ENCODE measurements around the gene TMEM51.

The TMEM51 gene

DNA sequence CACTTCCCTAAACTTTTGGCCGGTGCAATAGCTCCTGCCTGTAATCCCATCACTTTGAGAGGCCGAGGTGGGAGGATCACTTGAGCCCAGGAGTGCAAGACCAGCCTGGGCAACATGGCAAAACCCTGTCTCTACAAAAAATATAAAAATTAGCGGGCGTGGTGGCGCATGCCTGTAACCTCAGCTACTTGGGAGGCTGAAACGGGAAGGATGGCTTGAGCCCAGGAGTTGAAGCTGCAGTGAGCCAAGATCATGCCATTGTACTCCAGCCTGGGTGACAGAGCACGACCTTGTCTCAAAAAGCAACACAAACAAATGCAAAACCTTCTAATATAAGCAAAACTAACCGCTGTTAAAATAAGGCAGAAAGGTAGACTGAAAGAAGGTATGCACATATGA, 25.9 kb downstream of the TMEM51 start:
- no peaks in the 10 kb centered on the region for H3K36me3 ChIP-seq (ENCODE audit: control insufficient read depth, low read length)
- no peaks in the 10 kb centered on the region for H3K4me1 ChIP-seq (ENCODE audit: control insufficient read depth, low read length)
- no peaks in the 10 kb centered on the region for H3K9me3 ChIP-seq (ENCODE audit: control insufficient read depth, insufficient read depth, low read length)
- H3K27me3 ChIP-seq (ENCODE audit: control insufficient read depth, low read length): 0 out of 2 replicates have a peak, but pooled peaks cover 2% of the 10 kb centered on the region
- H4K20me1 ChIP-seq (ENCODE audit: control insufficient read depth, insufficient read depth, low read depth, low read length): no peaks in the 10 kb centered on the region; the same call in 1 of the 2 replicates
- no peak overlapping the region for H3K27ac ChIP-seq (ENCODE audit: low read depth, low read length)
- H3K4me3 ChIP-seq (ENCODE audit: low read length): no peak overlapping the region
- H3K9me2 ChIP-seq (replicated peaks; ENCODE audit: control insufficient read depth, low read length): no peaks in the 10 kb centered on the region
- no peaks in the 10 kb centered on the region for H3K79me2 ChIP-seq (ENCODE audit: control insufficient read depth, low read length)
- H3F3A ChIP-seq (ENCODE audit: control insufficient read depth, insufficient read depth): no peaks in the 10 kb centered on the region
- TF ChIP-seq, protein P1, sequence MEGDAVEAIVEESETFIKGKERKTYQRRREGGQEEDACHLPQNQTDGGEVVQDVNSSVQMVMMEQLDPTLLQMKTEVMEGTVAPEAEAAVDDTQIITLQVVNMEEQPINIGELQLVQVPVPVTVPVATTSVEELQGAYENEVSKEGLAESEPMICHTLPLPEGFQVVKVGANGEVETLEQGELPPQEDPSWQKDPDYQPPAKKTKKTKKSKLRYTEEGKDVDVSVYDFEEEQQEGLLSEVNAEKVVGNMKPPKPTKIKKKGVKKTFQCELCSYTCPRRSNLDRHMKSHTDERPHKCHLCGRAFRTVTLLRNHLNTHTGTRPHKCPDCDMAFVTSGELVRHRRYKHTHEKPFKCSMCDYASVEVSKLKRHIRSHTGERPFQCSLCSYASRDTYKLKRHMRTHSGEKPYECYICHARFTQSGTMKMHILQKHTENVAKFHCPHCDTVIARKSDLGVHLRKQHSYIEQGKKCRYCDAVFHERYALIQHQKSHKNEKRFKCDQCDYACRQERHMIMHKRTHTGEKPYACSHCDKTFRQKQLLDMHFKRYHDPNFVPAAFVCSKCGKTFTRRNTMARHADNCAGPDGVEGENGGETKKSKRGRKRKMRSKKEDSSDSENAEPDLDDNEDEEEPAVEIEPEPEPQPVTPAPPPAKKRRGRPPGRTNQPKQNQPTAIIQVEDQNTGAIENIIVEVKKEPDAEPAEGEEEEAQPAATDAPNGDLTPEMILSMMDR (IDR thresholded peaks at IDR 0.05; ENCODE audit: low read depth, low read length, poor library complexity, severe bottlenecking): no peak
- no peak for TF ChIP-seq EZH2phosphoT487 (IDR thresholded peaks at IDR 0.05; ENCODE audit: borderline replicate concordance, low read length)
- H3K4me2 ChIP-seq (ENCODE audit: low read length): no peak overlapping the region

DNA sequence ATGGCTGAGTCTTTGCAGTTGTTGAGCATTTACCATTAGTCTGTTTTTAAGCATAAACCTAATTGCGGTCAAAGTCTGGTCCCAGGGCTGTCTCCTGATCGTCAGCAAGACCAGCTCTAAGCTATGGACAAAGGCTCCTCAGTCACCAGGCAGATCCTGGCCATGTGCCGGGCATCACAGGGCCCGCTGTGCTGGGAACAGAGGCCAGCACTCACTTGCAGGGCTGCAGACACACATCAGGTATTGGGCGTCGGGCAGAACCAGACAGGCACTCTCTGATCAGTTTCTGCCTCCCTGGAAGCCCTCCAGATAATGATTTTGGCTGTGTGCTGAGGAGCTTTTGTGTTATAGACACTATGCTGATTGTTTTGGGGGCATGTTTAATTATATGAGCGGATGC, 26.6 kb downstream of the TMEM51 start:
- Histone ChIP-seq H3K79me2 (ENCODE audit: control insufficient read depth, low read length) (no peaks in the 10 kb centered on the region), H3K27me3 (ENCODE audit: control insufficient read depth, low read length) (0 out of 2 replicates have a peak, but pooled peaks cover 2% of the 10 kb centered on the region), H3K9me3 (ENCODE audit: control insufficient read depth, insufficient read depth, low read length) (no peaks in the 10 kb centered on the region), H3K27ac (ENCODE audit: low read depth, low read length) (no peak overlapping the region), H3K4me1 (ENCODE audit: control insufficient read depth, low read length) (no peaks in the 10 kb centered on the region), H3K4me2 (ENCODE audit: low read length) (no peak overlapping the region), H4K20me1 (ENCODE audit: control insufficient read depth, insufficient read depth, low read depth, low read length) (no peaks in the 10 kb centered on the region; the same call in 1 of the 2 replicates), H3K36me3 (ENCODE audit: control insufficient read depth, low read length) (no peaks in the 10 kb centered on the region), H3K9me2 (replicated peaks; ENCODE audit: control insufficient read depth, low read length) (no peaks in the 10 kb centered on the region), H3K4me3 (ENCODE audit: low read length) (no peak overlapping the region), H3F3A (ENCODE audit: control insufficient read depth, insufficient read depth) (no peaks in the 10 kb centered on the region)
- no peak for TF ChIP-seq EZH2phosphoT487 (IDR thresholded peaks at IDR 0.05; ENCODE audit: borderline replicate concordance, low read length)
- TF ChIP-seq, protein P1 (IDR thresholded peaks at IDR 0.05; ENCODE audit: low read depth, low read length, poor library complexity, severe bottlenecking): no peak

DNA sequence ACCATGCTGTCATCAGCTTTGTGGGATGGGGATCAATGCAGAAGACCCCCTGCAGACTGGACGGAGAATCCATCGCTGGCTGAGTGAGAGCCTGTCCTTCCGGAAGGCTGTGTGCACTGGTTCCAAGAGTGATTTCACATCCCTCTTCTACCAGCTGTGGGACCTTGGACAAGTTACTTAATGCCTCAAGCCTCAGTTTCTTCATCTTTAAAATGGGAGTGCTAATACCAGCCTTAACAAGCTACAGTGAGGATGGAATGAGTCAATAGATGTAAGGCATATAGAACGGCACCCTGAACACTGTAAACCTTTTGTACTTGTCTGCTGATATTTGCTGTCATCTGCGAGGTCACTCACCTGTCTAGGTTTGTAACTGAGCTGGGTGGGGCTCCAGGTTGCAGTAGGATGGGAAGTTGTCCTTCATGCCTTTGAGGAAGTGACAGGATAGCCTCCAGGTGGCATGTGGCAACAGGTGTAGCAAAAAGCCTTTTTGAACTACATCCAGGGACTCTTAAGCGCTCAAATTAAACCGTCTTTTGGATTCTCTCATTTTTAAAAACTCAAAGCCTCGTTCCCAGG, 27.5 kb downstream of the TMEM51 start:
- no peaks in the 10 kb centered on the region; the same call in 1 of the 2 replicates for H4K20me1 ChIP-seq (ENCODE audit: control insufficient read depth, insufficient read depth, low read depth, low read length)
- H3K27ac ChIP-seq (ENCODE audit: low read depth, low read length): no peak overlapping the region

More for the DNA sequence above, 27.5 kb downstream of the TMEM51 start:
- no peaks in the 10 kb centered on the region for H3K36me3 ChIP-seq (ENCODE audit: control insufficient read depth, low read length)
- H3F3A ChIP-seq (ENCODE audit: control insufficient read depth, insufficient read depth): no peaks in the 10 kb centered on the region
- H3K9me2 ChIP-seq (replicated peaks; ENCODE audit: control insufficient read depth, low read length): no peaks in the 10 kb centered on the region
- H3K9me3 ChIP-seq (ENCODE audit: control insufficient read depth, insufficient read depth, low read length): no peaks in the 10 kb centered on the region
- 0 out of 2 replicates have a peak, but pooled peaks cover 2% of the 10 kb centered on the region for H3K27me3 ChIP-seq (ENCODE audit: control insufficient read depth, low read length)
- no peak overlapping the region for H3K4me2 ChIP-seq (ENCODE audit: low read length)
- TF ChIP-seq, protein P1 (IDR thresholded peaks at IDR 0.05; ENCODE audit: low read depth, low read length, poor library complexity, severe bottlenecking): no peak
- TF ChIP-seq EZH2phosphoT487 (IDR thresholded peaks at IDR 0.05; ENCODE audit: borderline replicate concordance, low read length): no peak
- H3K4me3 ChIP-seq (ENCODE audit: low read length): no peak overlapping the region
- no peaks in the 10 kb centered on the region for H3K79me2 ChIP-seq (ENCODE audit: control insufficient read depth, low read length)
- H3K4me1 ChIP-seq (ENCODE audit: control insufficient read depth, low read length): no peaks in the 10 kb centered on the region

Measured in DOHH2 (cell line).